ENCODE data around the gene OSBPL10. TPM values are rescaled to one million over a fixed set of nuclear protein-coding genes. Genes with fewer than 3 reads are reported as not detected.

OSBPL10 gene
- total and polyA plus RNA-seq, 2 of the 8 experiments (the other 6 are each of a cell fraction or from before 2014, with no cell fraction given) = 26.2 to 86.7 TPM

GRCh38 chr3:31661993-31662670, 318.9 kb downstream of the OSBPL10 start (continued):
- TF ChIP-seq ATF2 (IDR thresholded peaks at IDR 0.05; ENCODE audit: low read length) = no peak
- TF ChIP-seq SUZ12 (IDR thresholded peaks at IDR 0.05; ENCODE audit: low read length) = no peak
- TF ChIP-seq SAP30 (IDR thresholded peaks at IDR 0.05; ENCODE audit: insufficient read depth, insufficient replicate concordance, low read length) = no peak
- no peak for TF ChIP-seq KDM5A (IDR thresholded peaks at IDR 0.05; ENCODE audit: low read length)
- TF ChIP-seq BCL11A (IDR thresholded peaks at IDR 0.05; ENCODE audit: low read depth in 2 of 2, low read length in 2 of 2) = no peak
